BJ (cell line): ENCODE measurements around the gene ATP8B1. TPM values are rescaled to one million over a fixed set of nuclear protein-coding genes. Genes with fewer than 3 reads are reported as not detected.

ENCODE experiments used
- CTCF ChIA-PET: fragments of 350-600 bp; formaldehyde crosslinking; extraction: SDS; loops from one replicate; lab custom pipeline; 2021; ENCODE audit warnings: antibody characterized with exemption, inconsistent platforms; lab: Yijun Ruan, JAX
- POLR2A ChIA-PET: fragments of 300-600 bp; sonication (Branson Sonifier 250); formaldehyde crosslinking; extraction: SDS; loops from one replicate; lab custom pipeline; 2021; ENCODE audit warnings: antibody characterized with exemption; lab: Charles Lee
- DNase-seq: peaks from one replicate; pipeline ENCODE4 v3.0.0-alpha.2; 2011; ENCODE audit warnings: low read depth
- H3K27me3 ChIP-seq: 2 replicates; pipeline ENCODE4 v1.6.0; 2011; ENCODE audit warnings: low read length; ENCODE audit not compliant: control insufficient read depth, insufficient read depth
- H3K36me3 ChIP-seq: 2 replicates; pipeline ENCODE4 v1.5.1; 2011; ENCODE audit warnings: low read length; ENCODE audit not compliant: control insufficient read depth, insufficient read depth
- H3K4me3 ChIP-seq: 2 replicates; pipeline ENCODE4 v1.5.1; 2011; ENCODE audit warnings: low read depth, mild to moderate bottlenecking, control low read depth, low read length
- CTCF ChIP-seq: IDR thresholded peaks from 2 replicates; pipeline ENCODE4 v1.5.1; 2011; ENCODE audit warnings: low read depth, mild to moderate bottlenecking, control low read depth, inconsistent platforms, low read length, moderate library complexity; ENCODE audit not compliant: insufficient read depth
- polyA plus RNA-seq: library from polyadenylated mRNA; depleted of rRNA; stranded (reverse); fragments of >200 nt; gene quantifications from 2 replicates; pipeline ENCODE4 v1.2.3, GENCODE V29; 2011

ATP8B1 gene
- polyA plus RNA-seq, 1 experiment: 53.3 TPM

DNA sequence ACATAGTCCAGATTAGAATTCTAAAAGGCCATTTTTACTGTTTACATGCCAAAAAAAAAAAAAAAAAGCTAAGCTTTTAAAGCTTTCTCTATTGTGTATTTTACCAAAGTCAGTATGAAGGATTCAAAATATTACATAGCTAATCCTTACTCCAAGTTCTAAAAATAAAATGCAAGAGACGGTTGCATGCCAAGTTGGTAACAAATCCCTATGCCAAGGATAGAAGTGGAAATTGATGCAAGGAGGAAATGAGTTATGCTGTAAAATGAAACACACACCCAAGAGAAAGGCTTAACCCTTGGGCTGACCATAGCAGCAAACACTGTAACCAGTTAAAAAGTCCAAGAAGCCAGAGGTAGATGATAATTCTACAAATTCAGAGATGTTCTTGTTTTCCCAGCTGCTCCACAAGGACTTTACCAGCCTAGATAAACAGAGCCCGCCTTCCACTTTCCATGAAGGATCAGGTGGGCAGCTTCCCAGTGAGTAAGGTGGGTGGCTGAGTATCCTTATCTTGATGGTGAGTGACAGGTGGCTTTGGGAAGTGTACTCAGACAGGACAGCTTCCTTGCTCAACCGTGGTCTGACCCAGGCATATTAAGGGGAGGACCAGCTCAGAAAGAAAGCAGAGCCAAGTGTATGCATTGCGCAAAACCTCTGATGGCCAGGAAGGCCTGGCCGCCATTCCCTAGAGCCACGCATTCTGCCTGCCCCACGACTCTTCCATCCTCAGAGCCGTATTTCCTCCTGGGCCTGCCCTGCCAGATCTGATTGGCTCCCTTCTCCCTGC, 34.4 kb downstream of the ATP8B1 start:
- H3K4me3 ChIP-seq: no peak overlapping the region
- no peak for DNase-seq
- no peak for TF ChIP-seq CTCF
- H3K27me3 ChIP-seq: no peaks in the 10 kb centered on the region
- CTCF ChIA-PET: interaction anchor here (0.7 to 1.0 kb wide), 3 partner anchors 10 to 369 kb away, joined by 3 to 4 read pairs (median 4); no protein-coding TSS in a partner anchor
- H3K36me3 ChIP-seq: peaks cover 7% of the 10 kb centered on the region; the same call in 1 of the 2 replicates
- POLR2A ChIA-PET: interaction anchor here (0.6 to 0.7 kb wide), 2 partner anchors 13 to 21 kb away, joined by 5 to 6 read pairs; no protein-coding TSS in a partner anchor

- Histone ChIP-seq H3K4me3 (no peak overlapping the region), H3K36me3 (peaks cover 7% of the 10 kb centered on the region; the same call in 1 of the 2 replicates), H3K27me3 (no peaks in the 10 kb centered on the region)
- no peak for TF ChIP-seq CTCF
- POLR2A ChIA-PET: interaction anchor here (0.6 kb wide), 1 partner anchor 99 kb away, joined by 4 read pairs; no protein-coding TSS in a partner anchor
- DNase-seq: no peak
- CTCF ChIA-PET: interaction anchor here (0.7 kb wide), 1 partner anchor 10 kb away, joined by 3 read pairs; no protein-coding TSS in a partner anchor
Measured at GRCh38 chr18:57767259-57768050, 35.7 kb downstream of the ATP8B1 start.

DNA sequence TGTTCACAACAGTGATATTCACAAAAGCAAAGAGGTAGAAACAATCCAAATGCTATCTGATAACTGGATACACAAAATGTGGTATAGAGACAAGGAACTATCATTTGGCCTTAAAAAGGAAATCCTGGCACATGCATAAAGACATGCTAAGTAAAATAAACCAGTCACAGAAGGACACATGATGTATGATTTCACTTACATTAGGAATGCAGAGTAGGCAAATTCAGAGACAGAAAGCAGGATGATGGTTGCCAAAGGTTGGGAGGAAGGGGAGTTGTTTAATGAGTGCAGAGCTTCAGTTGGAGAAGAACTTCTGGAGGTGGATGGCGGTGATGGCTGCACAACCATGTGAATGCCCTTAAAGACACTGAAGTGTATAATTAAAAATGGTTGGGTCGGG, 38.1 kb downstream of the ATP8B1 start:
- no peak for TF ChIP-seq CTCF
- no peak for DNase-seq
- CTCF ChIA-PET: interaction anchor here (0.7 kb wide), 1 partner anchor 1089 kb away, joined by 3 read pairs; no protein-coding TSS in a partner anchor
- POLR2A ChIA-PET: no interaction called here
- peaks cover 12% of the 10 kb centered on the region; the same call in 1 of the 2 replicates for H3K36me3 ChIP-seq
- H3K4me3 ChIP-seq: no peak overlapping the region
- no peaks in the 10 kb centered on the region for H3K27me3 ChIP-seq

DNA sequence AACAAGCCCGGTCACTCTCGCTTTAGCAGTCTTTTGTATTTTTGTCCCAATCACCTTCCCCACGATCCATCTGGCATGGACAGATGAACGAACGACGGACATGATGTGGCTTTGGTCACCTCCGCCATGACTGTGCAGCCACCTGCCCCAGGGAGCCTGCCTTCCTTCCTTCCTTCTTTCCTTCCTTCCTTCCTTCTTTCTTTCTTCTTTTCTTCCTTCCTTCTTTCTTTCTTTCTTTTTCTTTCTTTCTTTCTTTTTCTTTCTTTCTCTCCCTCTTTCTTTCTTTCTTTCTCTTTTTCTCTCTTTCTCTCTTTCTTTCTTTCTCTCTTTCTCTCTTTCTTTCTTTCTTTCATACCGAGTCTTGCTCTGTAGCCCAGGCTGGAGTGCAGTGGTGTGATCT, 39.0 kb downstream of the ATP8B1 start:
- H3K4me3 ChIP-seq: no peak overlapping the region
- ChIA-PET CTCF (no interaction called here), POLR2A (no interaction called here)
- no peak for DNase-seq
- TF ChIP-seq CTCF: no peak
- peaks cover 14% of the 10 kb centered on the region; the same call in 1 of the 2 replicates for H3K36me3 ChIP-seq
- H3K27me3 ChIP-seq: no peaks in the 10 kb centered on the region

DNA sequence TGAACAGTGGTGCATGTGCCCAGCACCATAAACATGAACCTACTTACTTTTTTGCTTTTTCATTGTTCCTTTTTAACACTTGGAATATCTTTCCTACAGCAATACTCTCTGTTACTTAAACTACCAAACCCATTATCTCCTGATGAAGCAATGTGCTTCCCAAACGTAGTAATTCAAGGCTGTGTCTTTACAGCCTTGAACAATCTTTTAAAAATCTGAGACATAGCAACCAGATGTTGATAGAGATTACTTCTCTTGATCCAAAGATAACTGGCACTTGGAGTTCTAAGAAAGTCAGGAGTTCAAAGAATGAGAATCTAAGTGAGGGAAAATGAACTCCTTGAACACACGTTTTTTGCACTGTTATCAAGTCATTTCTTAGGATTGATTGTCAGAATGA, 40.4 kb downstream of the ATP8B1 start:
- H3K36me3 ChIP-seq: peaks cover 14% of the 10 kb centered on the region; the same call in 1 of the 2 replicates

More for the DNA sequence above, 40.4 kb downstream of the ATP8B1 start:
- no peak for DNase-seq
- ChIA-PET CTCF (no interaction called here), POLR2A (no interaction called here)
- no peak overlapping the region for H3K4me3 ChIP-seq
- no peak for TF ChIP-seq CTCF
- no peaks in the 10 kb centered on the region for H3K27me3 ChIP-seq
